ENCODE measurements around the gene ARPC5. TPM values are rescaled to one million over a fixed set of nuclear protein-coding genes. Genes with fewer than 3 reads are reported as not detected.

The ARPC5 gene
- total RNA-seq, 2 experiments from 2014 or later: 233 to 235 TPM

- H3K4me3 Mint-ChIP-seq: no peak overlapping the region
- no peaks in the 10 kb centered on the region for H3K9me3 Mint-ChIP-seq
- ChIA-PET POLR2A (no interaction called here), CTCF (no interaction called here)
- DNase-seq: no peak
- H3K4me1 Mint-ChIP-seq: peaks cover 11% of the 10 kb centered on the region
- peaks cover 7% of the 10 kb centered on the region for H3K27me3 Mint-ChIP-seq
- no peak overlapping the region for H3K27ac Mint-ChIP-seq
- no peaks in the 10 kb centered on the region for H3K36me3 Mint-ChIP-seq (ENCODE audit: low read depth)
Observed at GRCh38 chr1:183604038-183604808, 31.4 kb downstream of the ARPC5 start.

DNA sequence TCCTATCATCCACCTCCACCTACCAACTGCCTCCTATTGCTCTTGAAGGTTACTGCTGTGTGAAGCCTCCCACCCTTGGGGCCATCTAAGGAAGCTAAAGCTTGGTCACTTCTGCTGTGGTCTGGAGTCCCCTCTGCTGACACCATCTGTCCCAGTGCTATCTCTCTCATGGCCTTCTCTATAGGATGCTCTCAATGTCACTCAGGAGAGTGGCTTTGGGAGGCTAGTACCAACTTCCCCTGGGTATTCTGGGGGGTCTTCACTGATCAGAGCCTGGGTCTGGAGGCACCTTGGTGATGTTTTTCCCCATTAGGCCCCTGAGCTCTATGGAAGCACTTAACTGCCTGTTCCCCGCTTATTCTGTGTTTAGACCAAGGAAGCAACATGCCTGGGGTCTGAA is 33.1 kb downstream of the ARPC5 start:
- no peak overlapping the region for H3K27ac Mint-ChIP-seq
- peaks cover 3% of the 10 kb centered on the region for H3K27me3 Mint-ChIP-seq
- no peak overlapping the region for H3K4me3 Mint-ChIP-seq
- DNase-seq: no peak
- H3K4me1 Mint-ChIP-seq: peaks cover 18% of the 10 kb centered on the region
- ChIA-PET CTCF (no interaction called here), POLR2A (interaction anchor here (1.5 kb wide), 1 partner anchor 12 kb away, joined by 3 read pairs; the partner anchor contains the start of gene NCF2)
- H3K36me3 Mint-ChIP-seq (ENCODE audit: low read depth): no peaks in the 10 kb centered on the region
- no peaks in the 10 kb centered on the region for H3K9me3 Mint-ChIP-seq

- no peak overlapping the region for H3K27ac Mint-ChIP-seq
- no peak for DNase-seq
- H3K4me3 Mint-ChIP-seq: no peak overlapping the region
- ChIA-PET CTCF (interaction anchor here (1.2 to 1.4 kb wide), 2 partner anchors 22 to 34 kb away, joined by 3 to 4 read pairs; no protein-coding TSS in a partner anchor), POLR2A (interaction anchor here (1.6 to 2.9 kb wide), 2 partner anchors 11 to 23 kb away, joined by 3 to 21 read pairs; partner anchors contain the start of gene NCF2)
- peaks cover 18% of the 10 kb centered on the region for H3K4me1 Mint-ChIP-seq
- H3K27me3 Mint-ChIP-seq: peaks cover 7% of the 10 kb centered on the region
- no peaks in the 10 kb centered on the region for H3K9me3 Mint-ChIP-seq
- no peaks in the 10 kb centered on the region for H3K36me3 Mint-ChIP-seq (ENCODE audit: low read depth)
Observed at GRCh38 chr1:183600634-183601033, 34.9 kb downstream of the ARPC5 start.

GRCh38 chr1:183600136-183600535 is 35.4 kb downstream of the ARPC5 start:
- peaks cover 7% of the 10 kb centered on the region for H3K27me3 Mint-ChIP-seq
- H3K4me3 Mint-ChIP-seq: no peak overlapping the region
- no peak for DNase-seq
- ChIA-PET CTCF (interaction anchor here (1.4 kb wide), 1 partner anchor 34 kb away, joined by 4 read pairs; no protein-coding TSS in a partner anchor), POLR2A (interaction anchor here (1.6 to 2.9 kb wide), 2 partner anchors 11 to 22 kb away, joined by 3 to 21 read pairs; partner anchors contain the start of gene NCF2)
- H3K4me1 Mint-ChIP-seq: peaks cover 16% of the 10 kb centered on the region
- no peaks in the 10 kb centered on the region for H3K36me3 Mint-ChIP-seq (ENCODE audit: low read depth)
- H3K27ac Mint-ChIP-seq: no peak overlapping the region
- H3K9me3 Mint-ChIP-seq: no peaks in the 10 kb centered on the region

GRCh38 chr1:183598386-183598785 is 37.2 kb downstream of the ARPC5 start:
- no peaks in the 10 kb centered on the region for H3K9me3 Mint-ChIP-seq
- CTCF ChIA-PET: interaction anchor here (0.7 to 1.7 kb wide), 3 partner anchors 18 to 71 kb away, joined by 3 to 4 read pairs (median 3); no protein-coding TSS in a partner anchor

DNA sequence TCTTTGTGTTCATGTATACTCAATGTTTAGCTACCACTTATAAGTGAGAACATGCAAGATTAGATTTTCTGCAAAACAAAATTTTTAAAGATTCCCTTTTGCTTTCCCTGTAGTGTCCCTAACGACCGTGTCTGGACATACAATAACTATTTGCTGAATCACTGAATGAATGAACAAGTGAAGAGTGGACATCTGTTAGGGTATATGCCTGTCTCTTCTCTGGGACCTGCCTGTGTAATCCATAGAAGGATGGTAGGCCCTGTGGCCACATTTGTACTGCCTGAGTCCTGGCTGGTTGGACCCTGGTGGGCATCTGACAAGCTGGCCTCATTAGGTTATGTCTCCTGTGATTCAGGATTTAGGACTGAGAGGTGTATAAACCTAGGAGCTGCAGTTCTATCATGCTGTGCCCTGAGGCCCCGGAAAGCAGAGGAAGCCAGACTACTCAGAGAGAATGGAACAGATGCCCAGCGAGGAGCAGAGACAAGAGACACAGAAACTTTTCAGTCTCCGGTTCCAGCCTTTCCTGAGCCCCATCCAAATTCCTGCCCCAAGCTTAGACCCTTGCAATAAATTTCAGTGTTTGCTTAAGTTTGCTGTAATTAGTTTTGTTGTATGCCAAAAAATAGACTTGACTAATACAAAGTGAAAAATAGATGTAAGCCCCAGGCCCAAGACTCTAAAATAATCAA is 37.8 kb downstream of the ARPC5 start:
- CTCF ChIA-PET: interaction anchor here (1.7 kb wide), 1 partner anchor 57 kb away, joined by 4 read pairs; no protein-coding TSS in a partner anchor

More at GRCh38 chr1:183598386-183598785, 37.2 kb downstream of the ARPC5 start:
- peaks cover 10% of the 10 kb centered on the region for H3K4me1 Mint-ChIP-seq
- H3K27ac Mint-ChIP-seq: no peak overlapping the region
- DNase-seq: no peak
- H3K4me3 Mint-ChIP-seq: no peak overlapping the region
- POLR2A ChIA-PET: interaction anchor here (1.0 to 2.9 kb wide), 4 partner anchors 9 to 36 kb away, joined by 3 to 21 read pairs (median 4); partner anchors contain the start of gene NCF2
- H3K36me3 Mint-ChIP-seq (ENCODE audit: low read depth): no peaks in the 10 kb centered on the region
- H3K27me3 Mint-ChIP-seq: peaks cover 4% of the 10 kb centered on the region

DNA sequence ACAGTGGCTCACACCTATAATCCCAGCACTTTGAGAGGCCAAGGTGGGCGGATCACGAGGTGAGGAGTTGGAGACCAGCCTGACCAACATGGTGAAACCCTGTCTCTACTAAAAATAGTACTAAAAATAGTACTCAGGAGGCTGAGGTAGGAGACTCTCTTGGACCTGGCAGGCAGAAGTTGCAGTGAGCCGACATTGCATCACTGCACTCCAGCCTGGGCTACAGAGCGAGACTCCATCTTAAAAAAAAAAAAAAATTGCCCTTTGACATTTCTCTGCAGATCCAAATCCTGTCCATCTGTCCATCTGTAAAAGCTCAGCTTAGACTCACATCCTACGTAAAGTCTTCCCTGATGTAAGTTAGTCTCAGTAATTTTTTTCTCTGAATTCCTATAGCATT is 39.1 kb downstream of the ARPC5 start:
- no peaks in the 10 kb centered on the region for H3K36me3 Mint-ChIP-seq (ENCODE audit: low read depth)

More for the DNA sequence above, 37.8 kb downstream of the ARPC5 start:
- H3K27me3 Mint-ChIP-seq: peaks cover 4% of the 10 kb centered on the region
- H3K9me3 Mint-ChIP-seq: no peaks in the 10 kb centered on the region
- peaks cover 16% of the 10 kb centered on the region for H3K4me1 Mint-ChIP-seq
- H3K27ac Mint-ChIP-seq: no peak overlapping the region
- POLR2A ChIA-PET: interaction anchor here (1.0 to 1.5 kb wide), 3 partner anchors 18 to 36 kb away, joined by 3 to 4 read pairs (median 3); no protein-coding TSS in a partner anchor
- no peak overlapping the region for H3K4me3 Mint-ChIP-seq
- H3K36me3 Mint-ChIP-seq (ENCODE audit: low read depth): no peaks in the 10 kb centered on the region
- no peak for DNase-seq

DNA sequence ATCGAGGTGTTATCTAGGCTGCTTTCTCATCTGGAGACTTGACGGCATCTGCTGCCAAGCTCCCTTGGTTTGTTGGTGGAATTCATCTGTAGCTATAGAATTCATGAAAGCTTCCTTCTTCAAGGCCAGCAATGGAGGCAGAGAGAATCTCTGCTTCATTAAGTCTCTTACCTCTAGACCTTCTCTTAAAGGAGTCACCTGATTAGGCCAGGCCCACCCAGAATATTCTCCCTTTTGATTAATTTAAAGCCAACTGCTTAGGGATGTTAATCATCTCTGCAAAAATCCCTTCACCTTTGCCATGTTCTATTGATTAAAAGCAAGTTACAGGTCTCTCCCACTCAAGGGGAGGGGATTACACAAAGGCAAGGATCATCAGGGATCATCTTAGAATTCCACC is 40.0 kb downstream of the ARPC5 start:
- H3K4me1 Mint-ChIP-seq: peaks cover 27% of the 10 kb centered on the region
- no peak overlapping the region for H3K4me3 Mint-ChIP-seq
- peaks cover 4% of the 10 kb centered on the region for H3K27me3 Mint-ChIP-seq
- no peaks in the 10 kb centered on the region for H3K9me3 Mint-ChIP-seq
- H3K36me3 Mint-ChIP-seq (ENCODE audit: low read depth): no peaks in the 10 kb centered on the region
- ChIA-PET POLR2A (no interaction called here), CTCF (no interaction called here)
- H3K27ac Mint-ChIP-seq: no peak overlapping the region
- DNase-seq: no peak

More for the DNA sequence above, 39.1 kb downstream of the ARPC5 start:
- H3K9me3 Mint-ChIP-seq: no peaks in the 10 kb centered on the region
- H3K27ac Mint-ChIP-seq: no peak overlapping the region
- peaks cover 4% of the 10 kb centered on the region for H3K27me3 Mint-ChIP-seq
- H3K4me3 Mint-ChIP-seq: no peak overlapping the region
- ChIA-PET CTCF (no interaction called here), POLR2A (no interaction called here)
- H3K4me1 Mint-ChIP-seq: peaks cover 21% of the 10 kb centered on the region
- no peak for DNase-seq

GRCh38 chr1:183593356-183593755 is 42.2 kb downstream of the ARPC5 start:
- DNase-seq: no peak
- Mint-ChIP-seq H3K27ac (no peak overlapping the region), H3K4me3 (no peak overlapping the region), H3K27me3 (peaks cover 4% of the 10 kb centered on the region), H3K4me1 (peaks cover 45% of the 10 kb centered on the region), H3K9me3 (no peaks in the 10 kb centered on the region), H3K36me3 (ENCODE audit: low read depth) (no peaks in the 10 kb centered on the region)
- ChIA-PET CTCF (no interaction called here), POLR2A (no interaction called here)

DNA sequence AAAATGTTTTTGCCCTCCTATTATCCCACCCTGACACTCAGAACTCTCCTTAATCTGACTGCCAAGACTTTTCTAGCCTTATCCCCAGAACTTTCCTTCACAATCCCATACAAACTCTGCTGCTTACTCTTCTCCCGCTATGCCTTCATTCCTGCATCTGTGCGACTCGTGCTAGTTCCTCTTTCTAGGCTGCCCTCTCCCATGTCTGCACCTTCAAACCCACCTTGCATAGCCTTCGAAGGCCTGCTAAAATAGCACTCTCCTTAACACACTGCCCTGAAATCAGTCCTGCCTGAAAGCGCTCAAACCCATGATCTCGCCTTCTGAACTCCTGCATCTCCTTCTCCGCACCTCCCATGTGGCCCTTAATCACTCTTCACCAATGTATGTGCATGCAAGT is 42.9 kb downstream of the ARPC5 start:
- no peak for DNase-seq
- Mint-ChIP-seq H3K27me3 (peaks cover 4% of the 10 kb centered on the region), H3K36me3 (ENCODE audit: low read depth) (no peaks in the 10 kb centered on the region), H3K9me3 (no peaks in the 10 kb centered on the region), H3K4me1 (peaks cover 46% of the 10 kb centered on the region), H3K4me3 (no peak overlapping the region), H3K27ac (no peak overlapping the region)
- ChIA-PET CTCF (interaction anchor here (1.1 to 1.9 kb wide), 2 partner anchors 13 to 40 kb away, joined by 4 read pairs; no protein-coding TSS in a partner anchor), POLR2A (interaction anchor here (1.1 to 4.4 kb wide), 2 partner anchors 42 to 122 kb away, joined by 3 to 25 read pairs; partner anchors contain the start of gene ARPC5)

DNA sequence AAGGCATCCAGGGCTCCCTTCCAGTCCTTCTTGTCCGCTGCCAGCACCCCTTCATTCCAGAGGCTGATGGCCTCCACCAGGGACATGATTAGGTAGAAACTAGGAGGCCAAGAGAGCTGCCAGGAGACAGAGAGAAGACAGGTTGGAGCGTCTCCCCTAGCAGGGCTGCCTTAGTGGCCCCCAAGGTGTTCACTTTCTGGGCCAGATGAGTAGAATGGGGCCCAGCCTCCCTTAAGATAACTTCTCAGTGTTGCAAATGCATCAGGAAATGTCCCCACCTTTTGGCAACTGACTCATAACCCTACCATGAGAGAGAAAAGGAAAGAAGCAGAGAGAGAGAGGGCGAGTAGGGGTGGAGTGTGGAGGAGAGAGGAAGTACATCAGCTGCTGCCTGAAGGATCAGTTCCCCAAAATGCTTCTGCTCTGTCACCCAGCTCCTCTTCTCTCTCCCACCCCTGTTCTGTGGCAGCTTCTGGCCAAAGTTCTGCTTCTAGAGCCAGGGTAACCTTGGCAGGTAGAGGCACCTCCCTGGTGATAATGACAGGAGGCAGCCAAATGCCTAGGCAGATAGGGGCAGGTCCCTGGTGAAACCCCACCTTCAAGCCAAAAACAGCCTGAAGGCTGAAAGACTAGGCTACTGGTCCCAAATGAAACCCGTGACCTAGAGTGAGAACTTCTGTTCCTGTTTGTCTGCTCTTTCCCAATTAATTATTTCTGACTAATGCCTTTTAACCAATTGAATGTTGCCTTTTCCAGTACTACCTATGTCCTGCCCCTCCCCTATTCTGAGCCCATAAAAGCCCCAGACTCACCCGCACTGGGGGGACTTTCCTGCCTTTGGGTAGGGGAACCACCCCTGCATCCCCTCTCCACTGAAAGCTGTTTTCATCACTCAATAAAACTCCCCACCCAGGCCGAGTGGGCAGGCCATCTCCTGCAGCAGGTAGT is 45.1 kb downstream of the ARPC5 start, which contains the start of gene NCF2:
Gene NCF2, minus strand, starts transcription at position 216 of the 948 bp plus-strand sequence. Its CDS starts 130 bp downstream, at position 86.
- peaks cover 46% of the 10 kb centered on the region for H3K4me1 Mint-ChIP-seq
- DNase-seq: peak; percentile 67
- H3K27me3 Mint-ChIP-seq: no peaks in the 10 kb centered on the region
- ChIA-PET POLR2A (interaction anchor here (0.9 to 4.4 kb wide), 7 partner anchors 9 to 44 kb away, joined by 3 to 25 read pairs (median 10); partner anchors contain the start of gene ARPC5), CTCF (interaction anchor here (1.2 to 4.2 kb wide), 3 partner anchors 12 to 122 kb away, joined by 4 to 25 read pairs (median 6); no protein-coding TSS in a partner anchor)
- no peaks in the 10 kb centered on the region for H3K9me3 Mint-ChIP-seq
- peak within 1 kb of the TSS; percentile 93 for H3K27ac Mint-ChIP-seq
- H3K4me3 Mint-ChIP-seq: peak within 1 kb of the TSS; percentile 73
- H3K36me3 Mint-ChIP-seq (ENCODE audit: low read depth): peaks cover 5% of the 10 kb centered on the region

GRCh38 chr1:183589874-183590243 is 45.7 kb downstream of the ARPC5 start:
- DNase-seq: peak; percentile 20
- no peaks in the 10 kb centered on the region for H3K9me3 Mint-ChIP-seq
- H3K4me1 Mint-ChIP-seq: peaks cover 49% of the 10 kb centered on the region
- ChIA-PET CTCF (interaction anchor here (1.2 to 4.2 kb wide), 3 partner anchors 11 to 122 kb away, joined by 4 to 25 read pairs (median 6); no protein-coding TSS in a partner anchor), POLR2A (interaction anchor here (0.9 to 4.4 kb wide), 8 partner anchors 10 to 118 kb away, joined by 3 to 25 read pairs (median 8); partner anchors contain the start of gene ARPC5)
- peak overlapping the region; percentile 73 for H3K4me3 Mint-ChIP-seq
- H3K27ac Mint-ChIP-seq: peak overlapping the region; percentile 93
- no peaks in the 10 kb centered on the region for H3K27me3 Mint-ChIP-seq
- H3K36me3 Mint-ChIP-seq (ENCODE audit: low read depth): peaks cover 9% of the 10 kb centered on the region

All from activated CD4-positive, alpha-beta memory T cell treated with anti-CD3 and anti-CD28 coated beads, Interleukin-2, amount 10 ng/mL, durations not matched to agents 7 days and 5 days (primary cell).